Fibroblast of villous mesenchyme (primary cell): ENCODE measurements around the gene KIRREL3. TPM values are rescaled to one million over a fixed set of nuclear protein-coding genes. Genes with fewer than 3 reads are reported as not detected.

Experiments
- DNase-seq: peaks from one replicate; pipeline ENCODE4 v3.0.0-alpha.2; 2010; ENCODE audit warnings: low read depth
- H3K4me3 ChIP-seq: 2 replicates; pipeline ENCODE4 v1.5.1; 2011; ENCODE audit warnings: low read depth, mild to moderate bottlenecking, low read length
- CTCF ChIP-seq: IDR thresholded peaks from 2 replicates; pipeline ENCODE4 v1.5.1; 2012; ENCODE audit warnings: low read depth, mild to moderate bottlenecking, low read length; ENCODE audit not compliant: insufficient read depth
- total RNA-seq: library from RNA; depleted of rRNA; stranded (reverse); fragments of >200 nt; gene quantifications from 2 replicates; pipeline ENCODE4 v1.2.3, GENCODE V29; 2012

The KIRREL3 gene
- total RNA-seq, 1 donor, result 9.9 TPM

- no peak for DNase-seq
- H3K4me3 ChIP-seq, result no peak overlapping the region
- no peak for TF ChIP-seq CTCF
Measured at GRCh38 chr11:126602349-126602940, 398.1 kb downstream of the KIRREL3 start.

DNA sequence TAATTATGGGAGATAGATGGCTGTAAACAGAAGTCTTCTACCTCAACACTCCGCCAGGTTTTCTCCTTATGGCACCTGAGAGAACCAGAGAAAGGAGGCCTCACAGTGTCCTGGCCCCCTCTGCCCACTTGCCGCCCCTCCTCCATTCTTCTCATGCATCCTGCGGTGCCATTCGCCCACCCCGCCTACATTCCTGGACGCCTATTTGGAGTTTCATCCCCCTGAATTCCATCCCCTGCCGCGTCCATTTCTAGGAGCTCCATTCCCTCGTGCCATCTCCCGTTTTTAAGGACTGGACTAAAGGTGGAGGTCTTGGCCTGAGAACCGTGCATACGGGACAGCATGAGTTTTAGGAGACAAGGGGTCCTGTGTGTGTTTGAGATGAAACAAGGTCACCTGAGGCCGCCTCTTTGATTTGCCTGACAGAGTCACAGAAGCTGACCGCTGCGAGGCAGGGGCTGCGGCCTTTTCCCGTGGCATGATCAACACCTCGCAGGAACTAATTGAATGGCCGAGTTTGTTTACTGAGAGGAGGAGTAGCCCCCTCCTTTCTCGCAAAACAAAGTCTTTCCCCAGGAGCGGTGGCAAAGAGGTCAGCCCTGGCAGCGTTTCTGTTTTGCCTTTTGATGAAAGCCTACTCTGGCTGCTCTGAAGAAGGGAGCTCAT is 398.9 kb downstream of the KIRREL3 start:
- TF ChIP-seq CTCF, result no peak
- no peak for DNase-seq
- H3K4me3 ChIP-seq, result no peak overlapping the region

- TF ChIP-seq CTCF, result no peak
- no peak for DNase-seq
Measured at GRCh38 chr11:126601136-126601535, 399.4 kb downstream of the KIRREL3 start.

GRCh38 chr11:126599217-126599897 is 401.2 kb downstream of the KIRREL3 start:
- no peak for DNase-seq
- TF ChIP-seq CTCF, result no peak

More at GRCh38 chr11:126601136-126601535, 399.4 kb downstream of the KIRREL3 start:
- no peak overlapping the region for H3K4me3 ChIP-seq

GRCh38 chr11:126598344-126599216 is 402.0 kb downstream of the KIRREL3 start:
- no peak for DNase-seq
- no peak for TF ChIP-seq CTCF
- H3K4me3 ChIP-seq, result no peak overlapping the region

More at GRCh38 chr11:126599217-126599897, 401.2 kb downstream of the KIRREL3 start:
- no peak overlapping the region for H3K4me3 ChIP-seq

GRCh38 chr11:126597041-126597440 is 403.5 kb downstream of the KIRREL3 start:
- DNase-seq, result no peak

More at GRCh38 chr11:126597041-126597440, 403.5 kb downstream of the KIRREL3 start:
- no peak overlapping the region for H3K4me3 ChIP-seq
- TF ChIP-seq CTCF, result no peak
